Measurements from ENCODE around the gene XYLT1.

DNA sequence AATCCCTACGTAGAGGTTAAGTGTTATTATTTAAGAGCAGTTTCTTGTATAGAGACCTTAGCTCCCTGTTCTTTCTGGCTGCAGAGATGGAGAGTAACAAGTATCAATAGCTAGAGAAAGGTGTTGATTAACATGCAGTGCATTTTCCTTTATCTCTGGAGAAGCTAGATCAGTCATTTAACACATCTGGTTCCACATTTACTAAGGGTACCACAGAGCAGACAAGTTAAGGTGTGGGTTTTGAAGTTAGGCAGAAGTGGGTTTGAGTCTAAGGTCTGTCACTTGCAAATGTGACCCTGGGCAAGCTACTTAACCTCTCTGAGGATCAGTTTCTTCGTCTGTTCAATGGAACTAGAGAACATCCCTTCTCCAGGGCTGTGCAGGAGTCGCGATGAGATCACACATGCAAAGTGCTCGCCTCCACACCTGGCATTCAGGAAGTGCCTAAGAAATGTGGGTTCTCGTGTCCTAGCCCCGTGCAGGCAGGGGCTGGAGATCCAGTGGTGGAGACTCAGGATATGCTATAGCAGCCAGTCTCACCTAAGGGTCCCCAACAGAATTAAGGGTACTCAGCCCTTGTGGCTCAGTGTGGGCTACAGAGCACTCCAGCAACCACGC, 224.4 kb downstream of the XYLT1 start:
- no peak for TF ChIP-seq CTCF (conservative IDR thresholded peaks at IDR 0.05)
- no peak for TF ChIP-seq EZH2 (IDR thresholded peaks at IDR 0.05; ENCODE audit: low read depth)

Data from PC-9 (cell line).